ENCODE data around the gene TYSND1.

DNA sequence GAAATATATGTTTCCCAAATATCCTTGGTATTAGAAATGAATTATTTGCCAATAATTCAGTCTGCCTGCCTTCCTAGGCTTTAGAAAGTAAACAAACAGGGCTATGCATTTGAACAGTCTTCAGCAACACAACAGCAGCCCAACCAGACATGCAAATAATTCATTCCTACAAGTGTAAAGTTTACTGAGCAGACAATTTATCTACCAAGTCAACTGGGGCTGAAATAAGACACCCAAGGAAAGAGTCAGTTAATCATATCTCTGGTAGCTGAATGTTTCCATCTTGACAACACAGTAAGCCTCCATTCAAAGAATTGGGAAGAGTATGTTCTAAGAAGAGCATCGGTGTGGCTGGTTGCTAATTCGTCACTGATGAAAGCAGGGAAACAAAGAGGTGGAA is 52.2 kb downstream of the TYSND1 start:
- TF ChIP-seq GABPA (IDR thresholded peaks at IDR 0.05; ENCODE audit: low read depth): no peak
- TF ChIP-seq CTCF (IDR thresholded peaks at IDR 0.05; ENCODE audit: insufficient read depth, low read length): no peak
